ENCODE measurements around the gene TMEM151B. TPM values are rescaled to one million over a fixed set of nuclear protein-coding genes. Genes with fewer than 3 reads are reported as not detected.
A peak's percentile ranks its signal among the peaks of the same experiment; 100 is the strongest.

Gene TMEM151B
- total RNA-seq, 4 donors from 2014 or later = 0.27 to 0.57 TPM; not detected in 2

DNA sequence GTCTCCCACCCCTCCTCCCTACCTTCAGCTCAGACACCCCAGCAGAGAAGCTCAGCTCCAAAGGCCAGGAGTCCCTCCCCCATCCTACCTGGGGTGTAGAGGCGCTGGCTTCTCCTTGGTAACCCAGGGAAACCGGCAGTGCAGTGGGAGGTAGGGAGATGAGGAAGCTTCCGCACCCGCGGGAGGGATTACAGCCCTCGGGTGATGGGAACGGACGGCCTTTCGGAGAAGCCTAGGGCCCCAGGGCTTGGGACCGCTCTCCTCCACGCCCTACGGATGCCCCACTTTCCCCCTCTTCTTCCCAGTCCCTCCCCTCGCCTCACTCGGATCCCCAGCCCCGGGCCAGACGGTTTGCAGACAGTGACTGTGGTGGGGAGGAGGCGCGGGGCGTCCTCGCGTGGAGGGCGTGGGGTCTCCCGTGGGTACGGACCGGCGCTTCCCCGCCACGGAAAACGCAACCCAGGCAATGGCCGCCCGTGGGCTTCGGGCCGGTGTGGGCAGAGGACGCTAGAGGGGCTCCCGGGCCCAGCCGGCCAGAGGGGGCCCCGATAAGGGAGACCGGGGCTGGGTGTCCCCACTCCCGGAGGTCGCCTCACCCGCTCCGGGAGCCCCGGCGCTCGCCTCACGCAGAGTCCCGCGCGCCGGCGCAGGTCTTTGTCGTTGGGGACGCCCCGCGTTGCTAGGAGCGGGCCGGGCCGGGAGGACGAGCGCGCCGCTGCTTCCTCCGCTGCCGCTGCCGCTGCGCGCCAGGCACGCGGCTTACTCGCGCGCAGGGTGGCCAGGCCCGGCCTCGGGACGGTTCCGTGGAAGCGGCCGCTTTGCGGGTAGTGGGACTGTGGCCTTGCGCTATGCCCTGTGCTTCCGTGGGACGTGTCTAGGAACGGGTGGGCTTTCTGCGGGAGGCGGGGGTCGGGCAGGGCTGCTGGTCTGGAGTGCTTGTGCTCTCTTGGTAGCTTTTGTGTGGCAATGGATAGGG is 27.1 kb downstream of the TMEM151B start:
- Histone ChIP-seq H3K27ac (no peak overlapping the region), H3K27me3 (peaks cover 0 to 14% of the 10 kb centered on the region in 2 donors), H3K9me3 (no peaks in the 10 kb centered on the region), H3K4me3 (peak overlapping the region; percentile 18 to 58 (median 48)), H3K4me1 (peaks cover 2 to 15% (median 9%) of the 10 kb centered on the region in 4 donors), H3K36me3 (peaks cover 0 to 21% (median 0%) of the 10 kb centered on the region in 3 donors)
- TF ChIP-seq POLR2A (IDR thresholded peaks at IDR 0.05) = no peak
- TF ChIP-seq, protein P1, sequence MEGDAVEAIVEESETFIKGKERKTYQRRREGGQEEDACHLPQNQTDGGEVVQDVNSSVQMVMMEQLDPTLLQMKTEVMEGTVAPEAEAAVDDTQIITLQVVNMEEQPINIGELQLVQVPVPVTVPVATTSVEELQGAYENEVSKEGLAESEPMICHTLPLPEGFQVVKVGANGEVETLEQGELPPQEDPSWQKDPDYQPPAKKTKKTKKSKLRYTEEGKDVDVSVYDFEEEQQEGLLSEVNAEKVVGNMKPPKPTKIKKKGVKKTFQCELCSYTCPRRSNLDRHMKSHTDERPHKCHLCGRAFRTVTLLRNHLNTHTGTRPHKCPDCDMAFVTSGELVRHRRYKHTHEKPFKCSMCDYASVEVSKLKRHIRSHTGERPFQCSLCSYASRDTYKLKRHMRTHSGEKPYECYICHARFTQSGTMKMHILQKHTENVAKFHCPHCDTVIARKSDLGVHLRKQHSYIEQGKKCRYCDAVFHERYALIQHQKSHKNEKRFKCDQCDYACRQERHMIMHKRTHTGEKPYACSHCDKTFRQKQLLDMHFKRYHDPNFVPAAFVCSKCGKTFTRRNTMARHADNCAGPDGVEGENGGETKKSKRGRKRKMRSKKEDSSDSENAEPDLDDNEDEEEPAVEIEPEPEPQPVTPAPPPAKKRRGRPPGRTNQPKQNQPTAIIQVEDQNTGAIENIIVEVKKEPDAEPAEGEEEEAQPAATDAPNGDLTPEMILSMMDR (IDR thresholded peaks at IDR 0.05) = no peak
- no peak for DNase-seq

DNA sequence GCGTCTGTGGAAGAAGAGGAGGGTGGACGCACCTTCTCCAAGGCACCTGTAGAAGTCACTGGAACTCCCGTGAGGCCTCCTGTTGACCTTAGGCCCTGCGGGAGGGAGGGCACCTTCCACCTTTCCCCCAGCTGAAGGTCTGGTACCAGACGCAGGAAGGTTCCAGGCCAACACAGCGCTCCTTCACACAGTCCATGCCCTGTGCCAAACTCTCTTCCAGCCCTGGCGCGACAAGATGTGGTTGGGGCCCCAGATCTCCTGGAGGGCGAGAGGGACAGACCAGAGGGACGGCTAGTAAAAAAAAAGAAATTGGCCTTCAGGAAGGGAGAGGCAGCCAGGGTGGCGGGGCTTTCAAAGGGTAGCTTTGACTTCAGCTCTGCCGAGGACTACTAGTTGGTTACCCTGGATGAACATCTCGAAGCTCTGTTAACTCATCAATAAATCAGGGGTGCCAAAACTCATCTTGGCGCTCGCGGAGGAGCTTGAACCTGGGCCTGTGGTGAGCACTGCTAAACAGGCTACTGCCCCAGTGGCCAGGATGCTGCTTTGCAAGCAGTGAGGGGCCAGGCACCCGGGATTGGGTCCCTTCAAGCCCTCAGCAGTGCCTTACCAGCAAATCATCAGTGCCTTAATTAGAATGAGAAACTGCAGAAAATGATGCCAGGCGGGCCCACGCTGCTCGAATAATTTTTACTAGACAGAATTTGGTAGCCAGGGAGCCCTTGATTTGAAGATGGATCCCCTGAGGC is 28.0 kb downstream of the TMEM151B start:
- peaks cover 0 to 14% of the 10 kb centered on the region in 2 donors for H3K27me3 ChIP-seq
- peak overlapping the region in 3 of 4 donors; percentile 42 to 58 (median 53) for H3K4me3 ChIP-seq
- TF ChIP-seq POLR2A (IDR thresholded peaks at IDR 0.05) = no peak
- TF ChIP-seq, protein P1 (IDR thresholded peaks at IDR 0.05) = no peak
- no peaks in the 10 kb centered on the region for H3K9me3 ChIP-seq
- no peak for DNase-seq
- no peak overlapping the region for H3K27ac ChIP-seq
- peaks cover 0 to 29% (median 0%) of the 10 kb centered on the region in 3 donors for H3K36me3 ChIP-seq
- peaks cover 2 to 15% (median 9%) of the 10 kb centered on the region in 4 donors for H3K4me1 ChIP-seq

DNA sequence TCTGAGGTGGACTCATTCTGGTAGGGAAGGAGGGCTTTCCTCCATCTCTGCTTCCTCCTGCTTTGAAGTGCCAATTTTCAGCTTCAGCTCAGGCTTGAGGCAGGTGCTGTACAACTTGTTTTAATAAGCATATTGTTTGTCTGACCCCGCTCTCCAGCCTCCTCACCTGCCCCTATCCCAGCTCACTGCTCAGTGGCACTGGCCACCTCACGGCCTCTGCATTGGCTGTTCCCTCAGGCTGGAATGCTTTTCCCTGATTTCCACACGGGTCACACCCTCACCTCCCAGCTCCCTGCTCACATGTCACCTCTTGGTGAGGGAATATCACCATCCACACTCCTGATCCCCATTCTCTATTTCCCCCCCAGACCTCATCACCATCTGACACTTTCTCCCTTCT is 28.6 kb downstream of the TMEM151B start:
- Histone ChIP-seq H3K27ac (no peak overlapping the region), H3K9me3 (no peaks in the 10 kb centered on the region), H3K36me3 (peaks cover 0 to 36% (median 0%) of the 10 kb centered on the region in 3 donors), H3K4me3 (no peak overlapping the region), H3K4me1 (peaks cover 2 to 15% (median 9%) of the 10 kb centered on the region in 4 donors), H3K27me3 (peaks cover 0 to 14% of the 10 kb centered on the region in 2 donors)
- no peak for DNase-seq
- TF ChIP-seq, protein P1 (IDR thresholded peaks at IDR 0.05) = no peak
- no peak for TF ChIP-seq POLR2A (IDR thresholded peaks at IDR 0.05)

DNA sequence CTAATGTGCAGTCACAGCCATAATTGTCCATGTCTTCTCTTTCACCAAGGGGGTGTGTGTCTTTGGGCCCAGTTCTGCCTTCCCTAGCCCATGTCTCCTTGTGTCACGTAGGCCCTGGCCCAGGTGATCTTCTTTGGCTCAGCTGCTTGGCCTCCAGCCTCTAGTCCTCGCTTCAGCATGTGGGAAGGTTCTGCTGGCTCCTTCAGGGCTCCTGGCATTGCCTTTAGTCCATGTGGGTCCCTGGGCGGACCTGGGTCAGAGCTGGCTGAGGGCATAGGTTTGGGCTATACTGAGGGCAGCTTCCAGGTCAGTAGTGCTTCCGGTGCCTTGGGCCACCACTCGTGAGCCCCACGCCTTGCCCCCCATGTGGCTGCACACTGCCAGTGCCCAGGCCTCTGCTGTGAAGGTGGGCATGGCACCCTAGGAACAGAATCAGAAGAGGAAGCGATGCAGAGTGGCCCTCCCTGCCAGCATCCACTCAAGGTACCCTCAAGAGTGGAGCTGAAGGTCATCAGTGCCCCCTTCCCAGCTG is 30.1 kb downstream of the TMEM151B start:
- no peak for DNase-seq
- Histone ChIP-seq H3K9me3 (no peaks in the 10 kb centered on the region), H3K27ac (no peak overlapping the region), H3K4me3 (no peak overlapping the region), H3K27me3 (peaks cover 0 to 14% of the 10 kb centered on the region in 2 donors), H3K36me3 (peaks cover 0 to 51% (median 0%) of the 10 kb centered on the region in 3 donors), H3K4me1 (peaks cover 2 to 15% (median 9%) of the 10 kb centered on the region in 4 donors)
- no peak for TF ChIP-seq POLR2A (IDR thresholded peaks at IDR 0.05)
- TF ChIP-seq, protein P1 (IDR thresholded peaks at IDR 0.05) = no peak

DNA sequence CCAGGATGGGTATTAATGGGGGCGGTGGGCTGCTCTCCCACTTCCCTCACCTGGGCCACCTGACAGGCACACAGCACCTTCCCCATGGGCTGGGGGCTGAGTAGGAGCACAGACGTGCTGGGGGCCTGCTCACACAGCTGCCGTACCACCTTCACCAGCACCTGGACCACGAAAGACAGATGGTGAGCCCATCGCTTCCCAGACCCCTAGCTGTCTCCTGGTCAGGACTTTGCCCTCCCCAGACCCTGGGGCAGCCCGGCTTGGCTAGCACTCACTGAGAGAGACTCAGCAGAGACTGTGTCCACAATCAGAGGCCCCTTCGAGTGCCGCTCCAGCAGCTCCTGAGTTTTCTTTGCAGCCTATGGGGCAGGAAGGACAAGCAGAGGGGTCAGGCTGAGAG is 30.9 kb downstream of the TMEM151B start:
- Histone ChIP-seq H3K27me3 (peaks cover 0 to 12% of the 10 kb centered on the region in 2 donors), H3K4me3 (no peak overlapping the region), H3K4me1 (peaks cover 2 to 15% (median 9%) of the 10 kb centered on the region in 4 donors), H3K9me3 (no peaks in the 10 kb centered on the region), H3K36me3 (peaks cover 0 to 58% (median 0%) of the 10 kb centered on the region in 3 donors), H3K27ac (no peak overlapping the region)
- no peak for DNase-seq
- TF ChIP-seq, protein P1 (IDR thresholded peaks at IDR 0.05) = no peak
- TF ChIP-seq POLR2A (IDR thresholded peaks at IDR 0.05) = no peak
